ENCODE measurements around the gene MPHOSPH6.

The MPHOSPH6 gene

GRCh38 chr16:82152641-82153112 is 17.3 kb downstream of the MPHOSPH6 start:
- TF ChIP-seq FOXP2 (optimal IDR thresholded peaks at IDR 0.05; ENCODE audit: borderline replicate concordance, extremely low read depth, extremely low read length, insufficient read depth) = no peak

- no peak for TF ChIP-seq REST (IDR thresholded peaks at IDR 0.05; ENCODE audit: insufficient read depth in 1 of 2, low read depth in 2 of 2, low read length in 2 of 2)
- no peak for TF ChIP-seq FOXP2 (optimal IDR thresholded peaks at IDR 0.05; ENCODE audit: borderline replicate concordance, extremely low read depth, extremely low read length, insufficient read depth)
- no peak for TF ChIP-seq POLR2AphosphoS5 (IDR thresholded peaks at IDR 0.05; ENCODE audit: low read depth, low read length)
- TF ChIP-seq TAF1 (IDR thresholded peaks at IDR 0.05; ENCODE audit: borderline replicate concordance, insufficient read depth, low read length) = no peak
- TF ChIP-seq SIN3A (IDR thresholded peaks at IDR 0.05; ENCODE audit: borderline replicate concordance, insufficient read depth, low read length) = no peak
These were observed 17.8 kb downstream of the MPHOSPH6 start for GRCh38 chr16:82152196-82152595.

- TF ChIP-seq REST (IDR thresholded peaks at IDR 0.05; ENCODE audit: insufficient read depth in 1 of 2, low read depth in 2 of 2, low read length in 2 of 2) (no peak), SIN3A (IDR thresholded peaks at IDR 0.05; ENCODE audit: borderline replicate concordance, insufficient read depth, low read length) (no peak), FOXP2 (optimal IDR thresholded peaks at IDR 0.05; ENCODE audit: borderline replicate concordance, extremely low read depth, extremely low read length, insufficient read depth) (no peak), POLR2AphosphoS5 (IDR thresholded peaks at IDR 0.05; ENCODE audit: low read depth, low read length) (no peak), TAF1 (IDR thresholded peaks at IDR 0.05; ENCODE audit: borderline replicate concordance, insufficient read depth, low read length) (no peak)
These were observed 19.5 kb downstream of the MPHOSPH6 start for GRCh38 chr16:82150549-82150948.

GRCh38 chr16:82149536-82149935 is 20.5 kb downstream of the MPHOSPH6 start:
- TF ChIP-seq FOXP2 (optimal IDR thresholded peaks at IDR 0.05; ENCODE audit: borderline replicate concordance, extremely low read depth, extremely low read length, insufficient read depth) (no peak), TAF1 (IDR thresholded peaks at IDR 0.05; ENCODE audit: borderline replicate concordance, insufficient read depth, low read length) (no peak), REST (IDR thresholded peaks at IDR 0.05; ENCODE audit: insufficient read depth in 1 of 2, low read depth in 2 of 2, low read length in 2 of 2) (no peak), SIN3A (IDR thresholded peaks at IDR 0.05; ENCODE audit: borderline replicate concordance, insufficient read depth, low read length) (no peak), POLR2AphosphoS5 (IDR thresholded peaks at IDR 0.05; ENCODE audit: low read depth, low read length) (no peak)

- no peak for TF ChIP-seq TAF1 (IDR thresholded peaks at IDR 0.05; ENCODE audit: borderline replicate concordance, insufficient read depth, low read length)
- no peak for TF ChIP-seq POLR2AphosphoS5 (IDR thresholded peaks at IDR 0.05; ENCODE audit: low read depth, low read length)
- no peak for TF ChIP-seq SIN3A (IDR thresholded peaks at IDR 0.05; ENCODE audit: borderline replicate concordance, insufficient read depth, low read length)
- no peak for TF ChIP-seq REST (IDR thresholded peaks at IDR 0.05; ENCODE audit: insufficient read depth in 1 of 2, low read depth in 2 of 2, low read length in 2 of 2)
- TF ChIP-seq FOXP2 (optimal IDR thresholded peaks at IDR 0.05; ENCODE audit: borderline replicate concordance, extremely low read depth, extremely low read length, insufficient read depth) = no peak
These were observed 22.5 kb downstream of the MPHOSPH6 start for GRCh38 chr16:82147546-82147945.

Data from PFSK-1 (cell line).